ENCODE measurements around the gene IGSF23.
"Not testable (repeated sequence)": the region's sequence is repeated elsewhere in the genome, so short reads cannot be mapped to it uniquely, and the experiment has no call there.

The IGSF23 gene

GRCh38 chr19:44683434-44684210, 70.3 kb downstream of the IGSF23 start:
- TF ChIP-seq ZNF70 (CRISPR knock-in tag; IDR thresholded peaks at IDR 0.05) (no peak), CREB5 (CRISPR knock-in tag; IDR thresholded peaks at IDR 0.05; ENCODE audit: low read depth) (no peak), CSRNP3 (CRISPR knock-in tag; IDR thresholded peaks at IDR 0.05) (no peak), ZFP30 (CRISPR knock-in tag; IDR thresholded peaks at IDR 0.05) (no peak), ISL1 (CRISPR knock-in tag; IDR thresholded peaks at IDR 0.05) (no peak), PATZ1 (CRISPR knock-in tag; IDR thresholded peaks at IDR 0.05; ENCODE audit: borderline replicate concordance) (no peak)
- ATAC-seq: no peak

DNA sequence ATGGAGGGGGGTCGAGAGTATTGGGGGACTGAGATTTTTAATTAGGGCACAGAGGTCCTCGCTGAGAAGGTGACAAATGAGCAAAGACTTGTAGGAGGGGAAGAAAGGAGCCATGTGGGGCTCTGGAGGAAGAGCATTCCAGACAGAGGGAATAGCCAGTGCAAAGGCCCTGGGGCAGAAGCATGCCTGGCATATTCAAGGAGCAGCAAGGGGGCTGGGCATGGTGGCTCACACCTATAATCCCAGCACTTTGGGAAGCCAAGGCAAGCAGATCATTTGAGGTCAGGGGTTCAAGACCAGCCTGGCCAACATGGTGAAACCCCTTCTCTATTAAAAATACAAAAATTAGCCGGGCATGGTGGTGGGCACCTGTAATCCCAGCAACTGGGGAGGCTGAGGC, 71.0 kb downstream of the IGSF23 start:
- ATAC-seq: not testable (repeated sequence)

DNA sequence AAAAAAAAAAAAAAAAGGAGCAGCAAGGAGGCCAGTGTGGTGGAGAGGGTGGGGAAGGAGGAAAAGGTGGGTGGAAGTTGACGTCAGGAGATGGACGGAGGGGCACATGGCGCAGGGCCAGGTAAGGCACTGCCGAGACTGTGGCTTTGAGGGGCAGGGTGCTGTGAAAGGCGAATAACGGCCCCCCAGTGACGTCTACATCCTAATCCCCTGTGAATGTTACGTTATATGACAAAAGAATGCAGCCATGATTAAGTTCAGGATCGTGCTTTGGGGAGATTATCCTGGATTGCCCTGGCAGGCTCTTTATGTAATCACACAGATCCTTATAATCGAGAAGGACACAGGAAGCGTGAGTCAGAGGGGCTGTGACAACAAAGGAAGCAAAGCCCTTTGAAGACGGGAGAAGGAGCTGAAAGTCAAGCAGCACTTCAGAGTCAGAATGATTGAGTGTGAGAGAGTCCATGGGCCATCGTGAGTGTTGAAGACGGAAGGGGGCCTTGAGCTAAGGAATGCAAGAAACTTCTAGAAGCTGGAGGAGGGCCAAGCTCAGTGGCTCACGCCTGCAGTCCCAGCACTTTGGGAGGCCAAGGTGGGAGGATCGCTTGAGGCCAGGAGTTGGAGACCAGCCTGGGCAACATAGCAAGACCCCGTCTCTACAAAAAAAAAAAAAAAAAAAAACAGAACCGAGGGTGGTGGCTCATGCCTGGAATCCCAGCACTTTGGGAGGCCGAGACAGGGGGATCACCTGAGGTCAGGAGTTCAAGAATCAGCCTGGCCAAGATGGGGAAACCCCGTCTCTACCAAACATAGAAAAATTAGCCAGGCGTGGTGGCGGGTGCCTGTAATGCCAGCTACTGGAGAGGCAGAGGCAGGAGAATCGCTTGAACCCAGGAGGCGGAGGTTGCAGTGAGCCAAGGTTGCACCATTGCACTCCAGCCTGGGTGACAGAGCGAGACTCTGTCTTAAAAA, 71.8 kb downstream of the IGSF23 start:
- no peak for TF ChIP-seq POU6F1 (CRISPR knock-in tag; IDR thresholded peaks at IDR 0.05; ENCODE audit: borderline replicate concordance, low read depth)
- TF ChIP-seq CREB5 (CRISPR knock-in tag; IDR thresholded peaks at IDR 0.05; ENCODE audit: low read depth): no peak
- peak; percentile 34; the same call in 1 of the 2 replicates for TF ChIP-seq ZC3H10 (CRISPR knock-in tag; IDR thresholded peaks at IDR 0.05)
- peak; percentile 65; the same call in 1 of the 2 replicates for TF ChIP-seq TOX (CRISPR knock-in tag; IDR thresholded peaks at IDR 0.05; ENCODE audit: borderline replicate concordance)
- ATAC-seq: peak; percentile 83

DNA sequence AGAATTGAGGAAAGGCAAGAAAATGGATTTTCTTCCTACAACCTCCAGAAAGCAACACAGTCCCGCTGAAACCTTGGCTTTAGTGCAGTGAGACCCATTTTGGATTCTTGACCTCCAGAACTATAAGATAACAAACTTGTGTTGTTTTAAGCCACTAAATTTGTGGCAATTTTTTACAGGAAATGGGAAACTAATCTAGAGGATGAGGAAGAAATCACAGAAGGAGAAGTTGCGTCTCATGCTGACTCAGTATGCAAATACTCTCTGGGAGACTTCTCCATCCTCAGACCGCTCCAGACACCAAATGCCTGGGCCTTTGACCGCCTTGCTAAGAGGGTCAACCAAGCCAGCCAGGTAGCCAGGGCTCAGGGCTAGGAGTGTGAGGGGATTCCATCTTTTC, 72.5 kb downstream of the IGSF23 start:
- ATAC-seq: no peak
- TF ChIP-seq PATZ1 (CRISPR knock-in tag; IDR thresholded peaks at IDR 0.05; ENCODE audit: borderline replicate concordance) (no peak), SNAI2 (CRISPR knock-in tag; IDR thresholded peaks at IDR 0.05) (no peak), ISL1 (CRISPR knock-in tag; IDR thresholded peaks at IDR 0.05) (no peak), OSR1 (CRISPR knock-in tag; IDR thresholded peaks at IDR 0.05) (no peak), ARNTL (CRISPR knock-in tag; IDR thresholded peaks at IDR 0.05; ENCODE audit: borderline replicate concordance, low read depth) (no peak), ESRRG (CRISPR knock-in tag; IDR thresholded peaks at IDR 0.05) (no peak), TCF4 (CRISPR knock-in tag; IDR thresholded peaks at IDR 0.05; ENCODE audit: borderline replicate concordance) (no peak), CREB5 (CRISPR knock-in tag; IDR thresholded peaks at IDR 0.05; ENCODE audit: low read depth) (no peak)
- TF ChIP-seq, protein P1, sequence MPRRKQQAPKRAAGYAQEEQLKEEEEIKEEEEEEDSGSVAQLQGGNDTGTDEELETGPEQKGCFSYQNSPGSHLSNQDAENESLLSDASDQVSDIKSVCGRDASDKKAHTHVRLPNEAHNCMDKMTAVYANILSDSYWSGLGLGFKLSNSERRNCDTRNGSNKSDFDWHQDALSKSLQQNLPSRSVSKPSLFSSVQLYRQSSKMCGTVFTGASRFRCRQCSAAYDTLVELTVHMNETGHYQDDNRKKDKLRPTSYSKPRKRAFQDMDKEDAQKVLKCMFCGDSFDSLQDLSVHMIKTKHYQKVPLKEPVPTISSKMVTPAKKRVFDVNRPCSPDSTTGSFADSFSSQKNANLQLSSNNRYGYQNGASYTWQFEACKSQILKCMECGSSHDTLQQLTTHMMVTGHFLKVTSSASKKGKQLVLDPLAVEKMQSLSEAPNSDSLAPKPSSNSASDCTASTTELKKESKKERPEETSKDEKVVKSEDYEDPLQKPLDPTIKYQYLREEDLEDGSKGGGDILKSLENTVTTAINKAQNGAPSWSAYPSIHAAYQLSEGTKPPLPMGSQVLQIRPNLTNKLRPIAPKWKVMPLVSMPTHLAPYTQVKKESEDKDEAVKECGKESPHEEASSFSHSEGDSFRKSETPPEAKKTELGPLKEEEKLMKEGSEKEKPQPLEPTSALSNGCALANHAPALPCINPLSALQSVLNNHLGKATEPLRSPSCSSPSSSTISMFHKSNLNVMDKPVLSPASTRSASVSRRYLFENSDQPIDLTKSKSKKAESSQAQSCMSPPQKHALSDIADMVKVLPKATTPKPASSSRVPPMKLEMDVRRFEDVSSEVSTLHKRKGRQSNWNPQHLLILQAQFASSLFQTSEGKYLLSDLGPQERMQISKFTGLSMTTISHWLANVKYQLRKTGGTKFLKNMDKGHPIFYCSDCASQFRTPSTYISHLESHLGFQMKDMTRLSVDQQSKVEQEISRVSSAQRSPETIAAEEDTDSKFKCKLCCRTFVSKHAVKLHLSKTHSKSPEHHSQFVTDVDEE (CRISPR knock-in tag; IDR thresholded peaks at IDR 0.05): no peak

All from SK-N-SH treated with all-trans-retinoic acid at 6 μM for 48 hours (cell line).